HL-60 (cell line): ENCODE measurements around the gene EXOC2.

Source experiments
- DNase-seq, 2 experiments: peaks; one replicate each; pipeline ENCODE4 v3.0.0-alpha.2; 2010 to 2020; ENCODE audit warnings: low read depth in 1 of 2, low spot score in 1 of 2
- H3K27ac ChIP-seq: fragments of 250-450 bp; sonication (Bioruptor Pico); replicated peaks from 2 replicates; pipeline ENCODE4 v1.5.1; 2020; ENCODE audit warnings: mild to moderate bottlenecking, moderate library complexity
- H3K27me3 ChIP-seq: fragments of 250-450 bp; sonication (Bioruptor Pico); 2 replicates; pipeline ENCODE4 v1.5.1; 2021; ENCODE audit warnings: mild to moderate bottlenecking, moderate library complexity; ENCODE audit not compliant: insufficient read depth, poor library complexity, severe bottlenecking
- H3K4me3 ChIP-seq: replicated peaks from 2 replicates; pipeline ENCODE4 v1.5.1; 2011; ENCODE audit warnings: mild to moderate bottlenecking, control low read depth, low read length; ENCODE audit not compliant: insufficient read depth
- CTCF ChIP-seq: IDR thresholded peaks from one replicate; pipeline ENCODE4 v1.5.1; 2011; ENCODE audit warnings: low read length, control low read depth, inconsistent platforms; ENCODE audit not compliant: insufficient read depth
- GABPA ChIP-seq: IDR thresholded peaks from 2 replicates; pipeline ENCODE4 v1.6.1; 2012; ENCODE audit warnings: low read depth
- POLR2AphosphoS5 ChIP-seq: IDR thresholded peaks from 2 replicates; pipeline ENCODE4 v1.6.1; 2012; ENCODE audit warnings: low read depth
- REST ChIP-seq: IDR thresholded peaks from 2 replicates; pipeline ENCODE4 v1.6.1; 2012; ENCODE audit warnings: low read depth; ENCODE audit not compliant: insufficient replicate concordance
- SPI1 ChIP-seq: IDR thresholded peaks from 2 replicates; pipeline ENCODE4 v1.6.1; 2012; ENCODE audit warnings: low read depth, mild to moderate bottlenecking, borderline replicate concordance

EXOC2 gene

GRCh38 chr6:540490-540889, 152.4 kb downstream of the EXOC2 start:
- TF ChIP-seq SPI1: no peak
- no peak for TF ChIP-seq CTCF
- no peak for TF ChIP-seq POLR2AphosphoS5
- no peak for TF ChIP-seq GABPA
- no peak for TF ChIP-seq REST
- Histone ChIP-seq H3K27me3 (no peaks in the 10 kb centered on the region), H3K27ac (no peak overlapping the region), H3K4me3 (no peak overlapping the region)
- DNase-seq: no peak

GRCh38 chr6:537114-537513, 155.8 kb downstream of the EXOC2 start:
- Histone ChIP-seq H3K27me3 (no peaks in the 10 kb centered on the region), H3K4me3 (no peak overlapping the region), H3K27ac (no peak overlapping the region)
- no peak for DNase-seq
- TF ChIP-seq REST (no peak), CTCF (no peak), GABPA (no peak), POLR2AphosphoS5 (no peak), SPI1 (no peak)

- no peaks in the 10 kb centered on the region for H3K27me3 ChIP-seq
- TF ChIP-seq REST: no peak
- no peak for TF ChIP-seq GABPA
- TF ChIP-seq SPI1: no peak
- TF ChIP-seq POLR2AphosphoS5: no peak
- TF ChIP-seq CTCF: no peak
Observed at GRCh38 chr6:530425-530824, 162.5 kb downstream of the EXOC2 start.

More at GRCh38 chr6:530425-530824, 162.5 kb downstream of the EXOC2 start:
- no peak for DNase-seq
- no peak overlapping the region for H3K4me3 ChIP-seq
- H3K27ac ChIP-seq: no peak overlapping the region
